Stimulated activated CD8-positive, alpha-beta memory T cell treated with anti-CD3 and anti-CD28 coated beads, Interleukin-4, amount 100 ng/mL, for 24 hours (primary cell): Measurements from ENCODE around the gene PLEKHM3.
A peak's percentile ranks its signal among the peaks of the same experiment; 100 is the strongest.

Experiments
- DNase-seq: peaks from one replicate; pipeline ENCODE4 v3.0.0-alpha.2; 2020; ENCODE audit warnings: low read depth

Gene PLEKHM3, protein sequence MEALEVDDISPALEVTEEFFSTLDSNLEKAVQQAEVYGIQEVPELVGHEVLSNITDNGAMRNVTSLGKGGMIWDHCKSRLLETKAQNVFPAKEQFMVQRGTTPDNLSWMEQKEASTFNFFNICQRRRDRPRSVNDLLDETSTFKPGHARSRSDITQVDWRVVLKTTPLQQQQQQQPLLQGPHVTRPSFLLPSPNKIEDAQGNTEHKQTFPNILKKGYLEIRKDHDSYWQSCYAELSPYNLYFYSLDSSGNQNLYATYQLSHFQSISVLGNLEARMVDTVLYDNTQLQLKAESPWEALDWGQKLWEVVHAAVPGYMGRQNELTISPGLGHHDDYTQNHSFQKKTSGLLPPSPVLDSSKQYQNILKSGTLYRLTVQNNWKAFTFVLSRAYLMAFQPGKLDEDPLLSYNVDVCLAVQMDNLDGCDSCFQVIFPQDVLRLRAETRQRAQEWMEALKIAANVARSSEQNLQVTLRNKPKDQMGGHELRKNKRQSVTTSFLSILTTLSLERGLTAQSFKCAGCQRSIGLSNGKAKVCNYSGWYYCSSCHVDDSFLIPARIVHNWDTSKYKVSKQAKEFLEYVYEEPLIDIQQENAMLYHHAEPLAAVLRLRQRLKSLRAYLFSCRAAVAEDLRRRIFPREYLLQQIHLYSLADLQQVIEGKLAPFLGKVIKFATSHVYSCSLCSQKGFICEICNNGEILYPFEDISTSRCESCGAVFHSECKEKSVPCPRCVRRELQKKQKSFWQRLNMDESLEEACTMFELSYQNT

DNA sequence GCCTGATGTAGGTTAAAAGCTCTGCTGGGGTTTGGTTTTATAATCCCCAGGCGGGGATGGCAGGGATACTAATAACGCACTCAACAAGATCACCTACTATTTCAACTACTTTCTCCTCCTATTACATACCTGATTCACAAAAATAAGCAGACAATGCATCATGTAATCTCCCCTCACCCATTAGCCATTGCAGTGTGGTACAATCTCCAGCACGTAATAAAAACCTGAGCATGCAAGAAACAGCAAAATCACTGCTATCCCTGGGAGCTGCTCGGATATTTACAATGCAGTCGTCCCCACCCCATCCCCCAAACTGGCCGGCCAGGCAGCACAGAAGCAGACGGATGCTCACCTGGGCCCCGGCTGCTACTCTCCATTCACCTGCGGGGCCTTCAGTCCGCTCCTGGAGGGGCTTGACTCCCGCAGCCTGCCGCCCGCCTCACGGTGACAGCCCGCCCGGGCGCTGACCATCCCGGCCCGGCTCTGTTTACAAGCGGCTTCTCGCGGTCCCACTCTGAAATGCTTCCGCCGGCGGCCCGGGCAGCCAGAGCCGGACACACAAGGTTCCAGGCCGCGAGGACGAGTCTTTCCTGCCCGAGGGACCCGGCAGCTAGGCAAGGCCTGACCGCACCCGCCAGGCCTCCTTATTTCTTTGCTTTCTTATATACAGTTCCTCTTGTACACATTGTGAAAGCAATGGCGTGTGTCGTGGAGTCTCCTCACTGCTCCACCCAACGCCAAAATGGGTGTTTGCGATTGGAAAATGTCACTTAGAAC, at the start of gene PLEKHM3:
Gene PLEKHM3 (minus strand): TSS at position 491 of the 777 bp plus-strand sequence. CDS start 23,888 bp downstream, outside the sequence.
- peak; percentile 68 for DNase-seq

DNA sequence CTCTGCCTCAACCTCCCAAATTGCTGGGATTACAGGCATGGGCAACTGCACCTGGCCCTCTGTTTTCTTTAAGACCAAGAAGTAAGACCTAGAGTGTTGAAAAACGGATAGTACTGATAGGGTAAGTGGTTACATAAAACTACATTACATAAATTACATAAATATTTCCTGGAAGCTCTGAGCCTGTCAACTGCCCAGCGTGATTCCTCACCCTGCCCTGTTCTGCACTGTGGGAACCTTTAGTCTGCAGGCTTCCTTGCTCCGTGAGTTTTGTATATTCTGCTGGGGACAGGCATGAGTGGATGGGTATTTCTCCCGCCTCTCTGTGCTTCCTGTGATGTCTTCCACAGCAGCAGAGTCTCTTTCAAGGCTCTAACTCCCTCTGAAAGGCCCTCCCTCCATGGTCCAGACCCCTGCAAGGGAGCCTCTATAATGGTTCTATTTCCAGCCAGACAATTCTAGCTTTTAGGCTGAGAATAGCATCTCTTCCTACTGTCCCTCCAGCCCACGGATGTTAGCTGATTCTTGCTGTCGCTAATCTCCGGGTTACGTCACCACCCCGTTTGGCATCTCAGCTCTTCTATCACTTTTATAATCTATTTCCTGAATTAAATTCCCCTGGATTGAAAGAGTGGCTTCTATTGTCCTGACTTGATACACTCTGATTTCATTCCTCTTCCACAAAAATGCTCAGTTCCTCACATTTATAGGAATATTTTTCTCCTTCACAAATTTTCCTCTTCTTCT, 49.5 kb upstream of the PLEKHM3 start:
- DNase-seq, result no peak

DNA sequence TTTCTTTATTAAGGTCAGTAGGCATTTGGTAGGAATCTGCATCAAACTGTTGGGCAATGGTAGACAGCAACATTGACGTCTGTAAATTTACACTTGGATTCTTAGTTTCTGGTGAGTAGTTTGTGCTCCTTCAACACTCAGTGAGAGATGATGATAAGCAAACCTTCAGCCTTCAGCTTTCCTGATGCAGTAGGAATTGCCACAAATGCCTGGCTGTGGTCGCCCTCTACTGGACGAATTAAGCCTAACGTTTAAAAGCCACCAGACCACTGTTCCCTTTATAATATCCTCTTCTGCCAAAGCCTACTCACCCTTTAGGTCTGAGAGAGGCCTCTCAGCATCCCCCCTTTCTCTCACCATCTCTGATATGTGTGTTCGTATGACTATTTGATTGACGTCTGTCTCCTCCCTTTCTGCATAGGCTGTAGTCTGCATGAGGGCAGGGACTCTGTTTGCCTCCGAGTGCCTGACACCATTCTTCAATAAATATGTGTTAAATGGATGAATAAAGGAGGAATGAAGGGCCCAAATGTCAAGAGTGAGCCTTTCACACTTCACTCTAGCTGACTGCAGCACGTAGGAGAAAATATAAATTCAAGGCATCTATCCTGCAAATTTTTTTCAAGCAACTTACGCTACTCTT, 47.0 kb upstream of the PLEKHM3 start:
- DNase-seq, result peak; percentile 30

DNA sequence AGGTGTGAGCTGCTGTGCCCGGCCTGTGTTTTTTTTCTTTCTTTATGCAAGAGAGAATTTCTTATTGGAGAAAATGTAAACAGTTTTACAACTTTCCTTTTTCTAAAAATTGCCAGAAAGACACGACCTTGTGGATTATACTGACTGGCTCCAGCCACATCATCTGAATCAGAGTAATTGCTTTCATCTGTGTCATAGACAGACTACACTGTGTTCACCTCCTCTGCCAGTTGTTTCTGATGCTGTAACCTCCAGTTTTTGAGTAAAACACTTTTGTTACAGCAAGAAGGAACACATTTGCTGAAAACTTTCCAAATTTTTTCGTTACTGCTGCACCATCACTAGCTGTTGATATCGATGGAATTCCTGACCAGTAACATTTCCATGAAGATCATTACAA, 43.9 kb upstream of the PLEKHM3 start:
- DNase-seq, result no peak

DNA sequence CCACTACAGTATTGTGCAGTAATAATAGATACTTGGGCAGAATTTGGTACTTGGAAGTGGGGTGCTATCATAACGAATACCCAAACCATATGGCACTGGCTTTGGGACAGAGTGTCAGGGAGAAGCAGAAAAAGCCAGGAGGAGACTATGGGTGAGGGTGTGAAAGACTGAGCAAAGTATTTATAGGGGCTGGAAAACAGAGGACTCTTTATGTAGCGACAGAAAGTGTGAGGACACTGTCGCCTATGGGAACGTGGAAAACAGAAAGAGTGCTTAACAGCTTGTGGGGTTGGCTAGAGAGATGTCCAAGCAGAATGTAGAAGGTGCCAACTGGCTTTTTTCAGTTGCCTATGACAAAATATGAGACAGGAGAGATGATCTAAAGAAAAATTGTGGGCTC, 40.7 kb upstream of the PLEKHM3 start:
- no peak for DNase-seq

DNA sequence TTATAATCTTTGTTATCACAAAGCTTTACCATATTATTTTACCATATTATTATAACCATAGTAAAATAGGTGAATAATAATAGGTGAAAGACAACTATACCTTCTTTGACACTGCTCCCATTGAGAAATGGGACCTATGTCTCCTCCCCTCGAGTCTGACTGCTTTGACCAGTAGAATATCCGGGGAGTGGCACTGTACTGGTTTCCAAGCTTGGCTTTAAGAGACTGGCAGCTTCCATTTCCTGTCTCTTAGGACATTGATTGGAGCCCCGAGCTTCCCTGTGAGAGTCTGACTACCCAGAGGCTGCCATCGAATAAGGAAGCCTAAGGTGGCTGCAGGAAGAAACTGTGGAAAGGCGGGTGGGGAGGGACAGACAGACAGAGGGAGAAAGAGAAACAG, 40.1 kb upstream of the PLEKHM3 start:
- no peak for DNase-seq

DNA sequence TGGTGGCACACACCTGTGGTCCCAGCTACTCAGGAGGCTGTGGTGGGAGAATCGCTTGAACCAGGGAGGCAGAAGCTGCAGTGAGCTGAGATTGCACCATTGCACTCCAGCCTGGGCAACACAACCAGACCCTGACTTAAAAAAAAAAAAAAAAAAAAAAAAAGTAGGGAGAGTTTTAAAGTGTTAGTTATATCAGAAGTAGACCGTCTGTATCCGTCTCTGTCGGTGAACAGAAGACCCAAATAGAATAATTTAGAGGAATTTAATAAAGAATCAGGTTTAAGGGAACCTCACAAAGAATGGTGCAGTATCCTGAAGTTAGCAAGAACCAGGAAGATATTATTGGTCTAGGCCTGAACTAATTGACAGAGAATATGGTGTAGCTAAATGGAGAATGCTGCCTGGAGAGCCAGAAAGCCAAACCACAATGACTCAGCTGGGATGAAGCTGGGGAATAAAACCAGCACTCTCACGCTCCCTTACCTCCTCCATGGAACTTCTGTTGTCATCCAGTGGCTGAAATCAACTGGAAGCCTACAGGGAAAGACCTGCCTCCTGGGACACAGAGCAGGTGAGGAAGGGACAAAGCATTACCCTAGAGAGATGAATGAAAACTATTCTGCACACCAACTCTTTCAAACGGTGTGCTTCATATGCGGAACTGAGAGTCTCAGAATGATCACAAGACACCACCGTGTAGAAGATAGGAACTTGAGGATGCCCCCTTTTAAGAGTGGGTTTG, 39.1 kb upstream of the PLEKHM3 start:
- DNase-seq, result no peak

DNA sequence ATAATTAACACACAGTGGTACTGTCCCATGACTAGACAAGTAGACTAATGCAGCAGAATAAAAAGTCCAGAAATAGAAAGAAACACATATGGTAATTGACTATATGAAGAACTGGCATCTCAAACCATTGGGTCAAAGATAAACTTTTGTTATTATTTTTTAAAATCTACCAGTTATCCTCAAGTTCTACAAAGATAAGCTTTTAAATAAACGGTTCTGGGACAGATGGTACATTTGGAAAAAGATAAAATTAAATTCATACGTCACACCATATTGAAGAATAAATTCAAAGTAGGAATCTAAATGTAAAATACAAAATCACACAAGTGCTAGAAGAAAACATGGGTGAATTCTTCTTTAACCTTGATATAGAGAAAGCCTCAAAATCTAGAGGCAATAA, 37.6 kb upstream of the PLEKHM3 start:
- DNase-seq, result no peak

DNA sequence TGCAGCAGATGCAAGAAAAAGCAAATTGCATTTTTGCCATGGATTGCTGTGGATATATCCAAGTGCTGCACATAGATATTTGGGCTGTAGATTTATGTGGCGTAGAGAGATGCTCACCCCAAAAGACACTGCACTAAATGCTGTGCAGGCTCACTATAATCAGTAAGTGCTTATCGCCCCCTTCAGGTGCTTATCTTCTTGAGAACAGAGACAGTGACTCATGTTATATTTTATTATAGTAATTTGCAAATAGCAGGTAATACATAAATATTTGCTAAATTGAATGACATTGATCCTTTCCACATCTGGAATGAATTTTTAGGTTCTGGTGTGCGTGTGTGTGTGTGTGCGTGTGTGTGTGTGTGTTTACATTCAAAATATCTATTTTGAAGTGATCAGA, 36.8 kb upstream of the PLEKHM3 start:
- DNase-seq, result no peak

DNA sequence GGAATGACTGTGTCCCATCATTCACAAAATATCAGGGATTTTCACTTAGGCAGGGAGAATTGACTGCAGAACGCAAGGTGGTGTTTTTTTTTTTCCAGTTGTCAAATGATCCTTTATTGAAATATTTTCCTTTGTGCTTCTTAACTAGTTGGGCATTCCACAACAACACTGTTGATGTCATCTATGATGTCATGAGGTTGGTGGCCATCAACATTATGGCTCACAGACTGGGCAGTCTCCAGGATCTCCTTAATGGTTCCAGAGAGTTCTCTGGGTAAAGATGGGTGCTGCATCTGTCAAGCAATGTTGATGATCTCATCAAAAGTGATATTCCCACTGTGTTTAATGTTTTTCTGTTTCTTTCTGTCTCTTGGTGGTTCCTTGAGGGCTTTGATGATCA, 31.8 kb upstream of the PLEKHM3 start:
- no peak for DNase-seq

DNA sequence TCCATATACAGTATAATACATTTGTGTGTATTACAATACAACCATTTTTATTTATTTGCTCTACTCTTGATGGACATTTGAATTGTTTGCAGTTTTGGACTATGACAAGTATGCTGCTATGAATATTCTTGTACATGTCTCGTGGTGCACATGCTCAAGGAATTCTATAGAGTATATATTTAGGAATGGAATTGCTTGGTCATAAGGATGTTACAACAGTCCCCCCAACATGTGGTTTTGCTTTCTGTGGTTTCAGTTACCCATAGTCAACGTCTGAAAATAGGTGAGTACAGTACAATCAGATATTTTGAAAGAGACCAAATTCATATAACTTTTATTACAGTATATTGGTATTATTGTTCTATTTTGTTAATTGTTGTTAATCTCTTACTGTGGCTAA, 24.1 kb upstream of the PLEKHM3 start:
- DNase-seq, result no peak

DNA sequence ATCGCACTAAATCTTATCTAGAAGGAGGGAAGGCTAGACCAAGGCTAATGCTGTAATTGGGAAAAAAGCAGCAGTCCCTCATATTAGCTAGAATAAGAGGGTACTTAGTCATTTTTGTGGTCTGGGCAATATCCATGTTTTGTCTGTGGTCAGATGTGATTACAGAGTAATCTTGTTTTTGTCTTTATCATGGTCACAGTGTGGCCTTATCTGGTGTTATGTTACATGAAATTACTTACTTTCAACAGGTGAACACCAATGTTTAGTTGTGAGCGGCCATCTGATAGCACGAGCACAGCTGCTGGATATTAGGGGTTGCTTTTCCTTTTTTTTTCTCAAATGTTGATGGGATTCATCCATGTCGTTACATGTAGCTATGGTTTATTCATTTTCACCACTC, 23.7 kb upstream of the PLEKHM3 start:
- DNase-seq, result no peak

DNA sequence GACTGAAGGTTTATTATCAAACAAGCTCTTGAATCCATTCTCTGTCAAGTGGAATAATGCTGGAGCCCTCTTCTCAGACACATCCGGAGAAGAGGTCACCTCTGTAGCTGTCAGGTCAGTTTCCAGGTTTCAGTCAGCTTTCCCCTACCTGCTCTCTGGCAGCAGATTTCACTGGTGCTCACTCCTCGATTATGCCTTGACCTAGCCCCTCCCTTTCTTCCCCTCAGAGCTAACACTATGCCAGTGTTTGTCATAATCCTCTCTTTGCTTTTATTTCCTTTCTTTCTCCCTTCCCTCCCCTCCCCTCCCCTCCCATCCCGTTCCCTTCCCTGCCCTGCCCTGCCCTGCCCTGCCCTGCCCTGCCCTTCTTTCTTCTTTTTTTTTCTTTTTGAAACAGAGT, 22.5 kb upstream of the PLEKHM3 start:
- DNase-seq, result no peak

DNA sequence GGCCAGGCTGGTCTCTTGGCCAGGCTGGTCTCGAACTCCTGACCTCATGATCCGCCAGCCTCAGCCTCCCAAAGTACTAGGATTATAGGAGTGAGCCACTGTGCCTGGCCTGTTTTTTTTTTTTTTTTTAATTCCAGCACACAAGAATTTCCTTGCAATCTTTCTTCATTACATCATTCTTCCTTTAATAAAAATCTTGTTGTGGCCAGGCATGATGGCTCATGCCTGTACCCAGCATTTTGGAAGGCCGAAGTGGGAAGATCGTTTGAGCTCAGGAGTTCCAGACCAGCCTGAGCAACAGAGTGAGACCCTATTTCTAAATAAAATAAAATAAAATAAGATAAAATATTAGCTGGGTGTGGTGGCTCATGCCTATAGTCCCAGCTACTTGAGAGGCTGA, 21.4 kb upstream of the PLEKHM3 start:
- no peak for DNase-seq

DNA sequence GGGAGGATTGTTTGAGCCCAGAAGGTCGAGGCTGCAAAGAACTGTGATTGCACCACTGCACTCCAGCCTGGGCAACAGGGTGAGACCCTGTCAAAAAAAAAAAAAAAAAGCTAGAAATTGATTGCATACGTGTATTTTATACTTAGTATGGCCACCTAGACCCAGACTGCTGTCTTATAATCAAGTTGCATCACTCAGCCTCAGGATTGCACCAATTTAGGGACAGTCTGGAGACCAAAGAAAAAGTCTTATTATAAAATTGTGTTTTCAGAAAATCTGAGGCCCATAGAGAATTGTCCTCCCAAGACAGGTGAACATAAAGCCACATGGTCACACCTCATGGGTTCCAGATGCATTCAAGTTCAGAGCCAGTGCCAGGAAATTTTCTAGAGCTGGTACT, 17.1 kb upstream of the PLEKHM3 start:
- DNase-seq, result no peak

DNA sequence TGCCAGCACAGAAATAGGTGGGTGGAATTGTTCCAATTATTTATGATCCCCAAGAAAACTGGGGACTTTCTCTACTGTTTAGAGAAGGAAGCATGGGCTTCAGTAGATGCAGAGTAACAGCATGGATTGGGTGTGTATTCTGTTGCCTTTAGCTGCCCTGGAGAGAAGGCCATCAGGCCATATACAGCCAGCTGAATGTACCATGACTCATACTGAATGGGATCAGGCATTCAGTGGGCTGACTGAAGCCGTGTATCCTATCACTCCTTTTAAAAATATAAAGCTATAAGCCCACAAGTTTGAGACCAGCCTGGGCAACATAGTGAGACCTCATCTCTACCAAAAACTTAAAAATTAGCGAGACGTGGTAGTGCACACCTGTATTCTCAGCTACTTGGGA, 16.7 kb upstream of the PLEKHM3 start:
- DNase-seq, result no peak

DNA sequence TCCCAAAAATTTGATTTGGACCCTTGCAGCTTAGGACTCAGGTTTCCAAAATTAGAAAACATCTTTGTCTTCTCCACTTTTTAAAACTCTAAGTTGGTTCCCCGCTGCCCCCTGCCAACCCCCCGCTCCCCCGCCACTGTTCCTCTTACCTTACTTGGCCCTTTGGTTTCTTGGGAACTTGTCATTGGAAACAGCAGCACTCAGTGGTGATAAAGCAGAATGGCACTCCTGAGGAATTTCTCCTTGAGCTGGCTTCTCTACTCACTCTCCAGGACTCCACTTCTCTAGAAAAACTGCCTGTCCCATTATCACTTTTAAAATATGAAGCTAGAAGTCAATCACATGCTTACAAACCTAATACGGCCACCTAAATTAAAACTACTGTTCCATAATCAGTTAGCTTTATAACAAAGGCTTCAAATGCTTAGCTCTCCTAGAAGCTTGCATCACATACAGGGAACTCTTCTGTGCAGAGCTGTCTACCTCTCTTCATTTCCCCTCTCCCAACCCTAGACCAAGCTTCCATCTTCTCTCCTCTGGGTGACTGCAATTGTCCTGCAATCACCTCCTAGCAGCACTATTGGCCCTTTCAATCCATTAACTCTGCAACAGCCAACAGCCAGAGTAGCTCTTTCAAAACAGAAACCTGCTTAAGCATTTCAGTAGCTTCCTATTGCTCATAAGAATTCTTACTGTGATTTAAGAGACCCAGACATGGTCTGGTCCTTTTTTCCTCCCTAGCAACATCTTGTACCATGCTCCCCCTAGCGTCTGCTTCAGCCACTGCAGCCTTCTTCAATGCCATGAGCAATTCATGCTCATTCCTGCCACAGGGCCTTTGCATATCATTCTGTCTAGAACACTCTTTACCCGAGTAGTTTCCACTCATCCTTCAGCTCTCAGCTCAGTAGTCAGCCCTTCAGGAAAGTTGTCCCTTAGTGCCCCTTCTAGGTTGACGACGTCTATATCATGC, 15.2 kb upstream of the PLEKHM3 start:
- peak; percentile 60 for DNase-seq

DNA sequence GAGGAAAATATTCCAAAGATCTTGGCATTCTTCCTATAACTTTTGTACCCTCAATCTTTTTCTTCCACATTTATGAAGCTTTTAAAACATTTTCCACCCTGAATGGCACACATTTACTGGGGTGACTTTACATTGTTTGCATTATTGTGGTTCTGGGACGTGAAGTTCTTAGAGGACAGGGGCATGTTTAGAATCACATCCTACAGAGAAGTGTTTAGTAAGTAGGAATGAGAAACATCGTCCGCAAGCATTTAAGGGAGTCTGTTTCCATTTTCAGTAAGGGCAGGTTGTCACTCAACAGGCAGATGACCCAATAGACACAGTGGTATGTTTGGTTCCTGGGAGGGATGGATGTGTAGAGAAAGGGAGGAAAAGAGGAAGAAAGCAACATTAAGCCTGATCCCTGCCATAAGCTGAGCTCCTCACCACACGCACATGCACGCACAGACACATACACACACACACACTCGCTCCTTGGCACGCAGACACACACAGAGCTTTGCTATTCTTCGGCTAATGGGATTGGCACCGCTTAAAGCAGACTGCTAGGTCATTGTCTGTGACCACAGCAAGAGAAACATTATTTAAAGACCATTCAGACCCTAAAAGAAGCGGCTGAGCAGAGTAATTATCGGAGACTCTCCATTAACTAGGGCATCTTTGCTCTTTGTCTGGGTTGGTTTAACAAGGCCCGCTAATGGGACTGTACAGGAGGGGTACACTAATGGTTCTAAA, 14.2 kb upstream of the PLEKHM3 start:
- no peak for DNase-seq
